ENCODE results near the gene OR12D3. TPM values are rescaled to one million over a fixed set of nuclear protein-coding genes. Genes with fewer than 3 reads are reported as not detected.

OR12D3 gene
- total RNA-seq, 2 experiments from 2014 or later, result not detected

- ChIA-PET POLR2A (no interaction called here), CTCF (no interaction called here)
- ATAC-seq (ENCODE audit: poor library complexity) (no peak), DNase-seq (no peak)
- Histone ChIP-seq H3K4me3 (ENCODE audit: low read length) (no peak overlapping the region), H3K4me1 (ENCODE audit: insufficient read depth, low read length) (no peaks in the 10 kb centered on the region), H3K27ac (ENCODE audit: low read depth in 1 of 2, low read length in 2 of 2) (no peak overlapping the region), H3K27me3 (ENCODE audit: control insufficient read depth in 1 of 2, insufficient read depth in 2 of 2, low read length in 2 of 2) (peaks cover 5 to 23% of the 10 kb centered on the region in 2 experiments), H3K36me3 (ENCODE audit: insufficient read depth, low read length) (no peaks in the 10 kb centered on the region), H3K9me3 (ENCODE audit: control insufficient read depth in 1 of 2, insufficient read depth in 1 of 2, low read length in 2 of 2) (no peaks in the 10 kb centered on the region)
- H3K27me3 Mint-ChIP-seq, result peaks cover 60% of the 10 kb centered on the region
- no peak for TF ChIP-seq CTCF (IDR thresholded peaks at IDR 0.05)
- no peaks in the 10 kb centered on the region for H3K36me3 Mint-ChIP-seq (ENCODE audit: low read depth)
- no peaks in the 10 kb centered on the region for H3K9me3 Mint-ChIP-seq
- no peak overlapping the region for H3K4me3 Mint-ChIP-seq
- H3K4me1 Mint-ChIP-seq (ENCODE audit: low read depth), result no peaks in the 10 kb centered on the region
- H3K27ac Mint-ChIP-seq, result no peak overlapping the region
- intact Hi-C loops (cut with DNase I, micrococcal nuclease), result loop anchor here in 1 of 2 experiments (10.0 kb wide), 1 partner anchor 551 kb away; no protein-coding TSS in a partner anchor
Measured at GRCh38 chr6:29376003-29376402, 912 bp upstream of the OR12D3 start.

GRCh38 chr6:29368765-29369164 lies 6.3 kb downstream of the OR12D3 start, which contains the start of gene OR5V1:
Gene OR5V1, minus strand, starts transcription at chr6:29368865. Its CDS starts 12,670 bp downstream, at chr6:29356195.
- Mint-ChIP-seq H3K27me3 (peaks cover 53% of the 10 kb centered on the region), H3K9me3 (peaks cover 2% of the 10 kb centered on the region), H3K27ac (no peak within 1 kb of the TSS), H3K4me3 (no peak within 1 kb of the TSS), H3K36me3 (ENCODE audit: low read depth) (no peaks in the 10 kb centered on the region), H3K4me1 (ENCODE audit: low read depth) (no peaks in the 10 kb centered on the region)
- Histone ChIP-seq H3K27me3 (ENCODE audit: control insufficient read depth in 1 of 2, insufficient read depth in 2 of 2, low read length in 2 of 2) (peaks cover 0 to 18% of the 10 kb centered on the region in 2 experiments), H3K4me1 (ENCODE audit: insufficient read depth, low read length) (no peaks in the 10 kb centered on the region), H3K4me3 (ENCODE audit: low read length) (no peak within 1 kb of the TSS), H3K27ac (ENCODE audit: low read depth in 1 of 2, low read length in 2 of 2) (no peak within 1 kb of the TSS), H3K36me3 (ENCODE audit: insufficient read depth, low read length) (no peaks in the 10 kb centered on the region), H3K9me3 (ENCODE audit: control insufficient read depth in 1 of 2, insufficient read depth in 1 of 2, low read length in 2 of 2) (no peaks in the 10 kb centered on the region)
- intact Hi-C loops (cut with DNase I, micrococcal nuclease), result no loop called here
- POLR2A ChIA-PET, result no interaction called here
- CTCF ChIA-PET, result no interaction called here
- TF ChIP-seq CTCF (IDR thresholded peaks at IDR 0.05), result no peak
- ATAC-seq (ENCODE audit: poor library complexity), result no peak
- no peak for DNase-seq

- Histone ChIP-seq H3K36me3 (ENCODE audit: insufficient read depth, low read length) (no peaks in the 10 kb centered on the region), H3K27me3 (ENCODE audit: control insufficient read depth in 1 of 2, insufficient read depth in 2 of 2, low read length in 2 of 2) (peaks cover 8 to 45% of the 10 kb centered on the region in 2 experiments), H3K4me3 (ENCODE audit: low read length) (no peak overlapping the region), H3K9me3 (ENCODE audit: control insufficient read depth in 1 of 2, insufficient read depth in 1 of 2, low read length in 2 of 2) (peaks cover 0 to 12% of the 10 kb centered on the region in 2 experiments), H3K4me1 (ENCODE audit: insufficient read depth, low read length) (no peaks in the 10 kb centered on the region), H3K27ac (ENCODE audit: low read depth in 1 of 2, low read length in 2 of 2) (no peak overlapping the region)
- DNase-seq (no peak), ATAC-seq (ENCODE audit: poor library complexity) (no peak)
- intact Hi-C loops (cut with DNase I, micrococcal nuclease), result no loop called here
- no peak overlapping the region for H3K27ac Mint-ChIP-seq
- H3K9me3 Mint-ChIP-seq, result peaks cover 6% of the 10 kb centered on the region
- ChIA-PET CTCF (no interaction called here), POLR2A (no interaction called here)
- no peaks in the 10 kb centered on the region for H3K36me3 Mint-ChIP-seq (ENCODE audit: low read depth)
- H3K27me3 Mint-ChIP-seq, result peaks cover 69% of the 10 kb centered on the region
- H3K4me3 Mint-ChIP-seq, result no peak overlapping the region
- no peaks in the 10 kb centered on the region for H3K4me1 Mint-ChIP-seq (ENCODE audit: low read depth)
- TF ChIP-seq CTCF (IDR thresholded peaks at IDR 0.05), result no peak
Measured at GRCh38 chr6:29355603-29356002, 19.5 kb downstream of the OR12D3 start.

Data from CD4-positive, alpha-beta T cell (primary cell).